AG04450 (cell line): ENCODE data around the gene CUL3. TPM values are rescaled to one million over a fixed set of nuclear protein-coding genes. Genes with fewer than 3 reads are reported as not detected.
A peak's percentile ranks its signal among the peaks of the same experiment; 100 is the strongest.
"Not testable (repeated sequence)": the region's sequence is repeated elsewhere in the genome, so short reads cannot be mapped to it uniquely, and the experiment has no call there.

Source experiments
- CTCF ChIA-PET: fragments of 300-600, 350-600 bp; formaldehyde crosslinking; extraction: SDS; loops from one replicate; lab custom pipeline; 2022; ENCODE audit warnings: antibody characterized with exemption, inconsistent platforms; lab: Charles Lee
- POLR2A ChIA-PET: fragments of 350-600 bp; formaldehyde crosslinking; extraction: SDS; loops from one replicate; lab custom pipeline; 2021; ENCODE audit warnings: antibody characterized with exemption, inconsistent platforms; lab: Yijun Ruan, JAX
- DNase-seq: peaks from one replicate; pipeline ENCODE4 v3.0.0-alpha.2; 2011; ENCODE audit warnings: low read depth, low spot score
- H3K27ac ChIP-seq: one replicate; pipeline ENCODE4 v1.5.1; 2012; ENCODE audit warnings: low read depth, low read length, control low read depth
- H3K27me3 ChIP-seq: one replicate; pipeline ENCODE4 v1.6.0; 2012; ENCODE audit warnings: low read length; ENCODE audit not compliant: control insufficient read depth, insufficient read depth
- H3K4me3 ChIP-seq: 2 replicates; pipeline ENCODE4 v1.5.1; 2011; ENCODE audit warnings: mild to moderate bottlenecking, low read depth, low read length, control low read depth
- H3K9me3 ChIP-seq: 2 replicates; pipeline ENCODE4 v1.5.1; 2012; ENCODE audit warnings: low read length; ENCODE audit not compliant: control insufficient read depth, insufficient read depth
- polyA plus RNA-seq: library from polyadenylated mRNA; depleted of rRNA; stranded (reverse); fragments of >200 nt; gene quantifications from 2 replicates; pipeline ENCODE4 v1.2.3, GENCODE V29; 2011
- TF ChIP-seq, protein P1 (sequence below): IDR thresholded peaks from 2 replicates; pipeline ENCODE4 v1.5.1; 2011; ENCODE audit warnings: low read depth, low read length, control low read depth, inconsistent platforms

The CUL3 gene
- polyA plus RNA-seq, 1 experiment: 57.3 TPM

DNA sequence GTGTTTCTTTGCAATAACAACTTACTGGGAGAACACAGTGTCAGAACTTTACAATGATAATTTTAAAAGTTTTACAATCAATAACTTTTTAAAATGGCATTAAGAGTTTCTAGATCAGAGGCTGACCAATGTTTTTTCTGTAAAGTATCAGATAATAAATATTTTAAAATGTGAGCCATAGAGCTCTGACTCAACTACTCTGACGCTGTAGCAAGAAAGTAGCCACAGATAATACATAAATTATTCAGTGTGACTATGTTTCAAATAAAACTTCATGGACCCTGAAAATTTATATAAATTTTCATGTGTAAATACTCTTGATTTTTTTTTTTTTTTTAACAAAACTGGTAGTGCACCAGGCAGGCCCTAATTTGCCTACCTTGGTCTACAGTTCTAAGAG lies 77.4 kb downstream of the CUL3 start:
- Histone ChIP-seq H3K9me3 (no peaks in the 10 kb centered on the region), H3K27me3 (no peaks in the 10 kb centered on the region), H3K4me3 (no peak overlapping the region), H3K27ac (no peak overlapping the region)
- CTCF ChIA-PET: no interaction called here
- POLR2A ChIA-PET: no interaction called here
- no peak for DNase-seq
- TF ChIP-seq, protein P1, sequence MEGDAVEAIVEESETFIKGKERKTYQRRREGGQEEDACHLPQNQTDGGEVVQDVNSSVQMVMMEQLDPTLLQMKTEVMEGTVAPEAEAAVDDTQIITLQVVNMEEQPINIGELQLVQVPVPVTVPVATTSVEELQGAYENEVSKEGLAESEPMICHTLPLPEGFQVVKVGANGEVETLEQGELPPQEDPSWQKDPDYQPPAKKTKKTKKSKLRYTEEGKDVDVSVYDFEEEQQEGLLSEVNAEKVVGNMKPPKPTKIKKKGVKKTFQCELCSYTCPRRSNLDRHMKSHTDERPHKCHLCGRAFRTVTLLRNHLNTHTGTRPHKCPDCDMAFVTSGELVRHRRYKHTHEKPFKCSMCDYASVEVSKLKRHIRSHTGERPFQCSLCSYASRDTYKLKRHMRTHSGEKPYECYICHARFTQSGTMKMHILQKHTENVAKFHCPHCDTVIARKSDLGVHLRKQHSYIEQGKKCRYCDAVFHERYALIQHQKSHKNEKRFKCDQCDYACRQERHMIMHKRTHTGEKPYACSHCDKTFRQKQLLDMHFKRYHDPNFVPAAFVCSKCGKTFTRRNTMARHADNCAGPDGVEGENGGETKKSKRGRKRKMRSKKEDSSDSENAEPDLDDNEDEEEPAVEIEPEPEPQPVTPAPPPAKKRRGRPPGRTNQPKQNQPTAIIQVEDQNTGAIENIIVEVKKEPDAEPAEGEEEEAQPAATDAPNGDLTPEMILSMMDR: no peak

DNA sequence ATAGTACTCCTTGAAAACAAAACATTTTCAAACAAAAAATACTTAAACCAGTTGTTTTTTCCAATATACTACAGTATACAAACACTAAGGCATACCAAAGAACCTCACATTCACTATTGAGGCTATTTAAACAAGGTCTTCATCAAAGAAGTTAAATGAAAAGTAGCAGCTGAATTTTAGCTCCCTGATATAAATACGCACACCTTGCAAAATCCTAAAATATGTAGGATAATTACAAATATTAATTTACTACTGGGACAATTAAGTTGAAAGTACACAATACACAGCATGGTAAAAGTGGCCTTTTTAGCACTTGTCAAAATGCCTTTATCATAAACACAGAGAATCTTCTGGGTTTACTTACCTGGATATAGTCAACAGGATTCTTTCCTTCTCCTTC lies 78.7 kb downstream of the CUL3 start:
- TF ChIP-seq, protein P1: no peak
- H3K27me3 ChIP-seq: no peaks in the 10 kb centered on the region
- POLR2A ChIA-PET: interaction anchor here (0.6 to 1.2 kb wide), 2 partner anchors 33 to 79 kb away, joined by 3 read pairs; partner anchors contain the start of gene CUL3

DNA sequence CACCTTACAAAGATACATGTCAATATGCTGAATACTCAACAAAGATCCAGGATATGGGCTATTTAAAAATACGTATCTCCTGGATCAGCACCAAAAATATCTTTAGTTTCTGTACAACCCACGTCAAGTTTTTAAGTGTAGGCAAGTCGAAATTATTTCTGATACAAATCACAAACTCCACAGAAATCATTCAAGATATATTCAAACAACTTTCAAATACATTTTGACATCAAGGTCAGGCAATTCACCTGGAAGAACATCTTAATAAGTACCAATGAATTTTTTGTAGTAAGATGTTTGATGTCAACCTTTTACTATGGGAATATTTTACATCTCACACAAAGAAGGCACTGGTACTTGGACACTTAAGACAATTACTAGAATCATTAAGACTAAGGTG lies 86.2 kb downstream of the CUL3 start:
- ChIA-PET CTCF (no interaction called here), POLR2A (no interaction called here)
- H3K27ac ChIP-seq: no peak overlapping the region
- H3K27me3 ChIP-seq: no peaks in the 10 kb centered on the region
- H3K9me3 ChIP-seq: no peaks in the 10 kb centered on the region
- no peak overlapping the region for H3K4me3 ChIP-seq
- DNase-seq: no peak
- TF ChIP-seq, protein P1: no peak

More for the DNA sequence above, 78.7 kb downstream of the CUL3 start:
- no peak overlapping the region for H3K4me3 ChIP-seq
- CTCF ChIA-PET: no interaction called here
- no peak overlapping the region for H3K27ac ChIP-seq
- no peaks in the 10 kb centered on the region for H3K9me3 ChIP-seq
- no peak for DNase-seq

DNA sequence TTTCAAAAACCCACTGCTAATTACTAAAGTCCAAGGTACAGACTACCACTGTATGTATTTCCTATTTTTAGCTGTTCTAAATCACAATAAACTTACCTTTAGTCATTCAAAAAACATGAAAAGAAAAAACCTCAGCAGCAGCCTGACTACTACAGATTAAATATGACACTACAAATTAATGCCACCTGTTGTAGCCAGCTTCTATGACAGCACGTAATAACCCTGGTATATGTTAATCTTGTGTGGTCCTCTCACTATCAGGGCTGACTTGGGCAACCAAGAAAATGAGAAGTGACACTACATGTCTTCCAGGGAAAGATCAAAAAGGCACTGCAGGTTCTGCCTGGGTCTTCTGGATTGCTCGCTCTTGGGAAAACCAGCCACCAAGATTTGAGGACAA lies 92.6 kb downstream of the CUL3 start:
- Histone ChIP-seq H3K27ac (no peak overlapping the region), H3K4me3 (no peak overlapping the region), H3K9me3 (peaks cover 4% of the 10 kb centered on the region), H3K27me3 (no peaks in the 10 kb centered on the region)
- POLR2A ChIA-PET: no interaction called here
- CTCF ChIA-PET: no interaction called here
- TF ChIP-seq, protein P1: no peak
- DNase-seq: no peak

DNA sequence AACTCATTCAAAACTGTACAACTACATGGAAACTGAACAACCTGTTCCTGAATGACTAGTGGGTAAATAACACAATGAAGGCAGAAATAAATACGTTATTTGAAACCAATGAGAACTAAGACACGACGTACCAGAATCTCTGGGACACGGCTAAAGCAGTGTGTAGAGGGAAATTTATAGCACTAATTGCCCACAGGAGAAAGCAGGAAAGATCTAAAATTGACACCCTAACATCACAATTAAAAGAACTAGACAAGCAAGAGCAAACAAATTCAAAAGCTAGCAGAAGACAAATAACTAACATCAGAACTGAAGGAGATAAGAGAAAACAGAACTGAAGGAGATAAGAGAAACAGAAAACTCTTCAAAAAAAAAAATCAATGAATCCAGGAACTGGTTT lies 97.2 kb downstream of the CUL3 start:
- H3K4me3 ChIP-seq, CTCF ChIA-PET, POLR2A ChIA-PET, DNase-seq, H3K9me3 ChIP-seq, H3K27me3 ChIP-seq, H3K27ac ChIP-seq: not testable (repeated sequence)

DNA sequence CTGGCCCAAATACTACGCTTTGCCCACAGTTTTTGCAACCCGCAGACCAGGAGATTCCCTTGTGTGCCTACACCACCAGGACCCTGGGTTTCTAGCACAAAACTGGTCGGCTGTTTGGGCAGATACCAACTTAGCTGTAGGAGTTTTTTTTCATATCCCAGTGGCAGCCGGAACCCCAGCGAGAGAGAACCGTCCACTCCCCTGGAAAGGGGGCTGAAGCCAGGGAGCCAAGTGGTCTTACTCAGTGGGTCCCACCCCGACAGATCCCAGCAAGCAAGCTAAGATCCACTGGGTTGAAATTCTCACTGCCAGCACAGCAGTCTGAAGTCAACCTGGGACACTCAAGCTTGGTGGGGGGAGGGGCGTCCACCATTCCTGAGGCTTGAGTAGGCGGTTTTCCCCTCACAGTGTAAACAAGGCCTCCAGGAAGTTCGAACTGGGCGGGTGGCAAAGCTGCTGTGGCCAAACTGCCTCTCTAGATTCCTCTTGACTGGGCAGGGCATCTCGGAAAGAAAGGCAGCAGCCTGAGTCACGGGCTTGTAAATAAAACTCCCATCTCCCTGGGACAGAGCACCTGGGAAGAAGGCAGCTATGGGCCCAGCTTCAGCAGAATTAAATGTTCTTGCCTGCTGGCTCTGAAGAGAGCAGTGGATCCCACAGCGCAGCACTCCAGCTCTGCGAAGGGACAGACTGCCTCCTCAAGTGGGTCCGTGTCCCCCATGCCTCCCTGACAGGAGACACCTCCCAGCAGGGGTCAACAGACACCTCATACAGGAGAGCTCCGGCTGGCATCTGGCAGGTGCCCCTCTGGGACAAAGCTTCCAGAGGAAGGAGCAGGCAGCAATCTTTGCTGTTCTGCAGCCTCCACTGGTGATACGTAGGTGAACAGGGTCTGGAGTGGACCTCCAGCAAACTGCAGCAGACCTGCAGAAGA lies 99.8 kb downstream of the CUL3 start:
- POLR2A ChIA-PET: interaction anchor here (0.9 kb wide), 1 partner anchor 100 kb away, joined by 4 read pairs; the partner anchor contains the start of gene CUL3
- H3K27ac ChIP-seq: peak overlapping the region; percentile 84
- peak; percentile 84 for DNase-seq
- not testable (repeated sequence) for H3K4me3 ChIP-seq, H3K9me3 ChIP-seq, H3K27me3 ChIP-seq
- CTCF ChIA-PET: interaction anchor here (0.6 to 1.4 kb wide), 2 partner anchors 127 to 157 kb away, joined by 3 read pairs; no protein-coding TSS in a partner anchor
